Activated naive CD8-positive, alpha-beta T cell treated with anti-CD3 and anti-CD28 coated beads, Interleukin-2, amount 50 U/mL, for 24 hours (primary cell): ENCODE results near the gene UNC5A.

Experiments
- ATAC-seq: fragments of 150-1000 bp; cut with Tn5 transposase; one replicate; pipeline ENCODE4 v1.10.0; 2021
- DNase-seq: peaks from one replicate; pipeline ENCODE4 v3.0.0; 2021
- H3K27ac Mint-ChIP-seq: one replicate; pipeline ENCODE4 v1.8.0; 2021; ENCODE audit warnings: mild to moderate bottlenecking, mixed read lengths
- H3K27me3 Mint-ChIP-seq: one replicate; pipeline ENCODE4 v1.8.0; 2021; ENCODE audit warnings: mixed read lengths
- H3K36me3 Mint-ChIP-seq: one replicate; pipeline ENCODE4 v1.8.0; 2021; ENCODE audit warnings: low read depth, mixed read lengths
- H3K4me1 Mint-ChIP-seq: one replicate; pipeline ENCODE4 v1.8.0; 2021; ENCODE audit warnings: mixed read lengths
- H3K4me3 Mint-ChIP-seq: one replicate; pipeline ENCODE4 v1.8.0; 2021; ENCODE audit warnings: mild to moderate bottlenecking, moderate library complexity, mixed read lengths
- H3K9me3 Mint-ChIP-seq: one replicate; pipeline ENCODE4 v1.8.0; 2021; ENCODE audit warnings: mixed read lengths

UNC5A gene

DNA sequence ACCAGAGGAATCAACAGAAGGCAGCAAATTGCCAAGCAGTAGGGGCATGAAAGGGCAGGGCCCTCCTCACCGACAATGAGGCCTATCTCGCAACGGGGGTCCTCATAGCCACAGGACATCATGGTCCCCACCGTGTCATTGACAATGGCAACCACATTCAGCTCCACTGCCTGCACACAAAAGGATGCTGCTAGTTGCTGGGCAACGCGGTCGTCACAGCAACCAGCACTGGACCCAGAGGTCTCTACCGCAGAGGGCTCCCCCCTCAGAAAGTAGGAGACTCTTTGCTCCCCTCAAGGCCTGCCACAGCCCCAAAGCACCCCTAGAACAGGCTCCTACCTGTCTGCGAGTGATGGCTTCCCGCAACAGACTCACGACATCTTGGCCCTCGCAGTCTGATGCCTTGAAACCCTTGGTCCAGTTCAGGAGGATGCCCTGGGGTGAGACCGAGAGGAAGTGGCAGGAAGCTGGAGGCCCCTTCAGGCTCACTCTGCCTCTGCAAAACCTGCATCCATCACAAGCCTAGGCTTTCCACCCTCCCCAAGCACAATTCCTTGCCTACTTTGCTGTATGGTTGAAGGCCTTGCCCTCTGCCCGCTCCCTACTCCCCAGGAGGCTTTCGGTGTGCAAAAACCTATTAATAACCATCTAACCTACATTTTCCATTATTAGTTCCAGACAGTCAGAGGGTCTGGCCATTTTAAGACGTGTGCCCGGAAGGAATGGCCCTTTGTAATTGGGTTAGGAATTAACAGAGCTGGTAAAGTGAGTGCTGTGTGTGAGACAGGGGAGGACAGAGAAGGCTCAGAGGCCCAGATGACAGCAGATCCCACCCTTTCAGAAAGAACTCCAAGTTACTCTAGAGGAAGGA is 73.6 kb downstream of the UNC5A start:
- Mint-ChIP-seq H3K9me3 (no peaks in the 10 kb centered on the region), H3K36me3 (no peaks in the 10 kb centered on the region), H3K4me1 (no peaks in the 10 kb centered on the region), H3K4me3 (no peak overlapping the region), H3K27me3 (peaks cover 2% of the 10 kb centered on the region), H3K27ac (no peak overlapping the region)
- ATAC-seq (no peak), DNase-seq (no peak)

DNA sequence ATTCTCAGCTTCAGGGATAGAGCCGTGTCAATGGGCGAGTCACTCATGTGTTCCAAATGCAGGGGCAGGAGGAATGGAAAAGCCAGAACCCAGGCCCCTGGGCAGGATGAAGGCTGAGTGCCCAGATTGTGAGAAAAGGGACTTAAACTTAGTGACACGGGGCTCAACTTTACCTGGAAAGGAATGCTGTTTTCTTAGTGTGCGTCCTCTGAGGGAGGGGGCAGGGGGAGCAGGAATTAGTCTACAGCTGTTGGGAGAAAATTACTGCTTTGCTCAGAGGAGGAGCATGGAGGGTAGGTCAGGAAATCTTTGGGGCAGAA is 74.2 kb downstream of the UNC5A start:
- no peak overlapping the region for H3K4me3 Mint-ChIP-seq
- no peaks in the 10 kb centered on the region for H3K4me1 Mint-ChIP-seq
- H3K27me3 Mint-ChIP-seq: peaks cover 2% of the 10 kb centered on the region
- DNase-seq (no peak), ATAC-seq (no peak)
- H3K27ac Mint-ChIP-seq: no peak overlapping the region
- H3K36me3 Mint-ChIP-seq: no peaks in the 10 kb centered on the region
- no peaks in the 10 kb centered on the region for H3K9me3 Mint-ChIP-seq

GRCh38 chr5:176886336-176887251 is 76.2 kb downstream of the UNC5A start:
- H3K36me3 Mint-ChIP-seq: no peaks in the 10 kb centered on the region
- ATAC-seq (no peak), DNase-seq (no peak)
- H3K9me3 Mint-ChIP-seq: no peaks in the 10 kb centered on the region
- H3K4me3 Mint-ChIP-seq: no peak overlapping the region
- peaks cover 9% of the 10 kb centered on the region for H3K27me3 Mint-ChIP-seq
- H3K27ac Mint-ChIP-seq: no peak overlapping the region
- no peaks in the 10 kb centered on the region for H3K4me1 Mint-ChIP-seq

- Mint-ChIP-seq H3K4me3 (no peak overlapping the region), H3K27me3 (peaks cover 10% of the 10 kb centered on the region), H3K4me1 (no peaks in the 10 kb centered on the region), H3K27ac (no peak overlapping the region), H3K36me3 (no peaks in the 10 kb centered on the region), H3K9me3 (no peaks in the 10 kb centered on the region)
- ATAC-seq: no peak
- no peak for DNase-seq
Observed at GRCh38 chr5:176887252-176887849, 77.0 kb downstream of the UNC5A start.

DNA sequence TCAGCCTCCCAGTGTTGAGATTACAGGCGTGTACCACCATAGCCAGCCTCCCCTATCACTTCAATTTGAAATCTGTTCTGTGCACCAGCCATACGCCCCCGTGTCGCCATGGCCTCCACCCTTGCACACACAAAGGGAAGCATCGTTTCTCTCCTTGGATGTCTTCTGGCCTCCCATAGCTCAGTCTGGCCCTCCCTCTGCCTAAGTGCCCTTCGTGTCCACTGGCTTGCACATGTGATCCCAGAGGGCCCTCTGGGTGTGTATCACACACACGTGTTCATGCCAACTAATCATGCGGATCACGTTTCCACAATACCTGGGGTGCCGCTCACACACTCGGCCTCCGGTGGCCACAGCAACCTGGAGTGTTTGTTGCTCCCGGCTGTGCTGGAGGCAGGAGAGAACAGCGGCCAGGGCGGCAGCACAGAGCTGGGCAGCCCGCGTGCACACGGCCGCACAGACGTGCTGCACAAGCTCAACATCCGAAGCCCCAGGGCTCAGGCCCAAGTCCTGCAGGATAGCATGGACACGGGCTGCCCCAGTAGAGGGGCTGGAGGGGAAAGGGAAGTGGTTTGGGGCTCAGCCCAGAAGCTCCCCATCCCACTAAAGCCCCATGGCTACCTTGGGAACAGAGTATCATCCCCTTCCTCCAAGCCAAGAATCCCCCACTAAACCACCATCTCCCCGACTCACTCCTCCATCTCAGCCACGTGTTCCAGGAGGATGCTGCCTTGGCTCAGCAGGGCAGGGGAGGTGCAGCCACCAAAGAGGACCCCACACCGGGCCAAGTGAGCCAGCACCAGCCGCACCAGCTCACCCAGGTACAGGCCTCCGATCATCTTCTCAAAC is 77.9 kb downstream of the UNC5A start:
- Mint-ChIP-seq H3K27ac (peak overlapping the region; percentile 22), H3K4me3 (no peak overlapping the region), H3K27me3 (peaks cover 11% of the 10 kb centered on the region), H3K4me1 (no peaks in the 10 kb centered on the region), H3K36me3 (no peaks in the 10 kb centered on the region), H3K9me3 (no peaks in the 10 kb centered on the region)
- ATAC-seq (no peak), DNase-seq (no peak)

DNA sequence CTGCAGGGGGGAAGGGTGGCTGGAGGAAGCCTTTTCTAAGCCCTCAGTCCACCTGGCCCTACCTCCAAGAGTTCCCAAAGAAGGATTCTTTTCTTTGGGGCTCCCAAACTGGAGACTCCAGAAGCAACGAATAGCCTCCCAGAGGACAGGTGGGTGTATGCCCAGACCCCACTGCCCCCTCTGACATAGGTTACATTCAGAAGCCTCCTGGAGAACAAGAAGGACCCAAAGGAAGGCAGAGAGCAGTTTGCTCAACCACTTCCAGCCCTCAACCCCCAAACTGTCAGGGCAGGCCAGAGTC is 78.5 kb downstream of the UNC5A start:
- ATAC-seq (no peak), DNase-seq (no peak)
- Mint-ChIP-seq H3K4me3 (no peak overlapping the region), H3K36me3 (no peaks in the 10 kb centered on the region), H3K9me3 (no peaks in the 10 kb centered on the region), H3K4me1 (no peaks in the 10 kb centered on the region), H3K27ac (no peak overlapping the region), H3K27me3 (peaks cover 13% of the 10 kb centered on the region)

GRCh38 chr5:176889321-176890280 is 79.2 kb downstream of the UNC5A start:
- no peak overlapping the region for H3K4me3 Mint-ChIP-seq
- no peaks in the 10 kb centered on the region for H3K9me3 Mint-ChIP-seq
- no peak overlapping the region for H3K27ac Mint-ChIP-seq
- peaks cover 13% of the 10 kb centered on the region for H3K27me3 Mint-ChIP-seq
- ATAC-seq (no peak), DNase-seq (no peak)
- H3K36me3 Mint-ChIP-seq: no peaks in the 10 kb centered on the region
- H3K4me1 Mint-ChIP-seq: no peaks in the 10 kb centered on the region

GRCh38 chr5:176890455-176891330 is 80.3 kb downstream of the UNC5A start:
- H3K4me1 Mint-ChIP-seq: no peaks in the 10 kb centered on the region
- H3K9me3 Mint-ChIP-seq: no peaks in the 10 kb centered on the region
- no peaks in the 10 kb centered on the region for H3K36me3 Mint-ChIP-seq
- DNase-seq (no peak), ATAC-seq (no peak)
- no peak overlapping the region for H3K4me3 Mint-ChIP-seq
- peaks cover 13% of the 10 kb centered on the region for H3K27me3 Mint-ChIP-seq
- H3K27ac Mint-ChIP-seq: no peak overlapping the region

GRCh38 chr5:176891331-176891958 is 81.1 kb downstream of the UNC5A start:
- no peaks in the 10 kb centered on the region for H3K9me3 Mint-ChIP-seq
- no peak for ATAC-seq
- no peaks in the 10 kb centered on the region for H3K4me1 Mint-ChIP-seq
- no peak overlapping the region for H3K4me3 Mint-ChIP-seq
- H3K36me3 Mint-ChIP-seq: no peaks in the 10 kb centered on the region
- DNase-seq: no peak
- peaks cover 13% of the 10 kb centered on the region for H3K27me3 Mint-ChIP-seq
- no peak overlapping the region for H3K27ac Mint-ChIP-seq

- peaks cover 5% of the 10 kb centered on the region for H3K4me1 Mint-ChIP-seq
- H3K27ac Mint-ChIP-seq: no peak overlapping the region
- no peak overlapping the region for H3K4me3 Mint-ChIP-seq
- ATAC-seq (no peak), DNase-seq (no peak)
- no peaks in the 10 kb centered on the region for H3K36me3 Mint-ChIP-seq
- H3K9me3 Mint-ChIP-seq: no peaks in the 10 kb centered on the region
- peaks cover 13% of the 10 kb centered on the region for H3K27me3 Mint-ChIP-seq
Observed at GRCh38 chr5:176892663-176893062, 82.3 kb downstream of the UNC5A start.

GRCh38 chr5:176894298-176894697 is 83.9 kb downstream of the UNC5A start:
- Mint-ChIP-seq H3K27ac (no peak overlapping the region), H3K4me1 (peaks cover 13% of the 10 kb centered on the region), H3K36me3 (no peaks in the 10 kb centered on the region), H3K9me3 (no peaks in the 10 kb centered on the region), H3K4me3 (no peak overlapping the region), H3K27me3 (peaks cover 15% of the 10 kb centered on the region)
- no peak for DNase-seq
- no peak for ATAC-seq

GRCh38 chr5:176895831-176896230 is 85.5 kb downstream of the UNC5A start:
- Mint-ChIP-seq H3K4me1 (peaks cover 25% of the 10 kb centered on the region), H3K27ac (no peak overlapping the region), H3K27me3 (peaks cover 10% of the 10 kb centered on the region), H3K36me3 (peaks cover 4% of the 10 kb centered on the region), H3K9me3 (no peaks in the 10 kb centered on the region), H3K4me3 (no peak overlapping the region)
- no peak for ATAC-seq
- no peak for DNase-seq
